HCT116 (cell line): Measurements from ENCODE around the gene CIB4. TPM values are rescaled to one million over a fixed set of nuclear protein-coding genes. Genes with fewer than 3 reads are reported as not detected.

ENCODE experiments used
- ATAC-seq: fragments of 200-7000 bp; cut with Tn5 transposase; 2 replicates; pipeline ENCODE4 v1.9.1; 2020; ENCODE audit warnings: mild to moderate bottlenecking, moderate library complexity
- BruUV-seq: library from RNA; stranded (reverse); fragments of 400-500 nt; replicated peaks from 2 replicates; lab custom pipeline; 2021; lab: Mats Ljungman, UMichigan
- CTCF ChIA-PET: fragments of 300-600 bp; sonication (Branson Sonifier 250); formaldehyde crosslinking; loops from one replicate; lab custom pipeline; 2021; ENCODE audit warnings: antibody characterized with exemption; lab: Charles Lee
- POLR2A ChIA-PET: fragments of 300-600, 350-600 bp; sonication (Branson Sonifier 250); formaldehyde crosslinking; loops from one replicate; lab custom pipeline; 2021; ENCODE audit warnings: antibody characterized with exemption; lab: Charles Lee
- RAD21 ChIA-PET, 2 experiments: fragments of 300-600 bp; sonication (Branson Sonifier 250); formaldehyde crosslinking; loops; one replicate each; lab custom pipeline; 2023; ENCODE audit warnings: low total read pairs in 2 of 2; ENCODE audit not compliant: uncharacterized antibody in 2 of 2, unreplicated experiment in 2 of 2, low non-redundant PET in 1 of 2; lab: Charles Lee
- DNase-seq: peaks from one replicate; pipeline ENCODE4 v3.0.0-alpha.2; 2010; ENCODE audit warnings: low read depth, low spot score
- H2AFZ ChIP-seq: fragments of 200-600 bp; shearing (Covaris generic), sonication (generic); 2 replicates; pipeline ENCODE4 v1.6.1; 2017; ENCODE audit warnings: low read depth, mixed run types, mixed read lengths, antibody characterized with exemption, low read length; ENCODE audit not compliant: poor library complexity, severe bottlenecking
- H3K27ac ChIP-seq: 2 replicates; pipeline ENCODE4 v1.5.1; 2012; ENCODE audit warnings: low read depth, low read length
- H3K27me3 ChIP-seq: fragments of 200-600 bp; sonication (generic); 2 replicates; pipeline ENCODE4 v1.6.1; 2016; ENCODE audit warnings: mixed run types, low read length, mixed read lengths; ENCODE audit not compliant: insufficient read depth
- H3K36me3 ChIP-seq, 2 experiments: fragments of 200-500 bp in 1 of 2; fragments of 200-600 bp in 1 of 2; sonication (Bioruptor generic) in 1 of 2; sonication (generic) in 1 of 2; 2 replicates each; pipeline versions ENCODE4 v1.5.1 to v1.6.1; 2014 to 2016; ENCODE audit warnings: low read length in 2 of 2, inconsistent platforms in 1 of 2, mixed read lengths in 1 of 2, mixed run types in 1 of 2; ENCODE audit not compliant: insufficient read depth in 2 of 2, control insufficient read depth in 1 of 2
- H3K4me1 ChIP-seq, 2 experiments: fragments of 200-600 bp in 1 of 2; sonication (generic) in 1 of 2; 2 replicates each; pipeline versions ENCODE4 v1.5.1 to v1.6.1; 2012 to 2017; ENCODE audit warnings: low read length in 2 of 2, inconsistent platforms in 1 of 2, mild to moderate bottlenecking in 1 of 2, mixed read lengths in 1 of 2, mixed run types in 1 of 2, moderate library complexity in 1 of 2; ENCODE audit not compliant: insufficient read depth in 2 of 2, control insufficient read depth in 1 of 2
- H3K4me2 ChIP-seq: fragments of 200-600 bp; sonication (generic); 2 replicates; pipeline ENCODE4 v1.6.1; 2017; ENCODE audit warnings: mixed run types, low read length, mixed read lengths
- H3K4me3 ChIP-seq, 2 experiments: fragments of 200-600 bp in 1 of 2; sonication (generic) in 1 of 2; replicated peaks in 1 of 2; 2 replicates each; pipeline ENCODE4 v1.5.1; 2011 to 2016; ENCODE audit warnings: low read length in 2 of 2, control low read depth in 1 of 2, low read depth in 1 of 2, mild to moderate bottlenecking in 1 of 2, mixed read lengths in 1 of 2, mixed run types in 1 of 2
- H3K79me2 ChIP-seq: fragments of 200-600 bp; sonication (generic); 2 replicates; pipeline ENCODE4 v1.6.1; 2017; ENCODE audit warnings: mild to moderate bottlenecking, mixed run types, low read length, moderate library complexity, mixed read lengths; ENCODE audit not compliant: insufficient read depth
- H3K9ac ChIP-seq: fragments of 200-600 bp; sonication (generic); 2 replicates; pipeline ENCODE4 v1.6.1; 2016; ENCODE audit warnings: low read length, mixed read lengths
- H3K9me2 ChIP-seq: fragments of 200-600 bp; sonication (generic), shearing (Covaris generic); 2 replicates; pipeline ENCODE4 v1.6.1; 2017; ENCODE audit warnings: mixed run types, mild to moderate bottlenecking, moderate library complexity; ENCODE audit not compliant: insufficient read depth
- H3K9me3 ChIP-seq, 2 experiments: fragments of 200-500 bp in 1 of 2; fragments of 200-600 bp in 1 of 2; sonication (Bioruptor generic) in 1 of 2; sonication (generic) in 1 of 2; 2 replicates each; pipeline ENCODE4 v1.6.1; 2014 to 2017; ENCODE audit warnings: low read length in 2 of 2, mixed read lengths in 2 of 2, inconsistent platforms in 1 of 2, low read depth in 1 of 2, mild to moderate bottlenecking in 1 of 2, mixed run types in 1 of 2, moderate library complexity in 1 of 2; ENCODE audit not compliant: control insufficient read depth in 1 of 2, insufficient read depth in 1 of 2
- H4K20me1 ChIP-seq: fragments of 200-600 bp; sonication (generic), shearing (Covaris generic); 2 replicates; pipeline ENCODE4 v1.6.1; 2017; ENCODE audit warnings: mixed run types, mild to moderate bottlenecking, moderate library complexity; ENCODE audit not compliant: insufficient read depth
- CBX3 ChIP-seq: IDR thresholded peaks from 2 replicates; pipeline ENCODE4 v1.6.1; 2012; ENCODE audit warnings: low read depth
- CEBPB ChIP-seq: IDR thresholded peaks from 2 replicates; pipeline ENCODE4 v1.6.1; 2012; ENCODE audit warnings: low read depth
- EZH2 ChIP-seq: fragments of 200-600 bp; sonication (generic); IDR thresholded peaks from 2 replicates; pipeline ENCODE4 v1.6.1; 2017; ENCODE audit warnings: antibody characterized with exemption, mixed run types
- RAD21 ChIP-seq: IDR thresholded peaks from 2 replicates; pipeline ENCODE4 v1.6.1; 2012; ENCODE audit warnings: low read depth, mild to moderate bottlenecking
- SP1 ChIP-seq: IDR thresholded peaks from 2 replicates; pipeline ENCODE4 v1.6.1; 2012; ENCODE audit warnings: low read depth
- SRF ChIP-seq: IDR thresholded peaks from 2 replicates; pipeline ENCODE4 v1.6.1; 2012; ENCODE audit warnings: low read depth
- ZFX ChIP-seq: fragments of 450-650 bp; IDR thresholded peaks from 2 replicates; pipeline ENCODE4 v1.6.1; 2017
- intact Hi-C: fragments of 100-400 bp; cut with micrococcal nuclease; formaldehyde crosslinking; loops from 2 replicates; pipeline ENCODE4 v1.10.0; 2022
- total RNA-seq: library from RNA; stranded (reverse); gene quantifications from one replicate; pipeline ENCODE4 v1.2.1, GENCODE V29; 2021; ENCODE audit not compliant: unreplicated experiment
- TF ChIP-seq, protein P1 (sequence below), 3 experiments: fragments of 200-600 bp in 1 of 3; sonication (generic) in 1 of 3; IDR thresholded peaks in 2 of 3; conservative IDR thresholded peaks in 1 of 3; 2 replicates each; pipeline ENCODE4 v1.5.1; 2012 to 2017; ENCODE audit warnings: low read depth in 2 of 3, low read length in 2 of 3, antibody characterized with exemption in 1 of 3, borderline replicate concordance in 1 of 3, control low read depth in 1 of 3, mild to moderate bottlenecking in 1 of 3, mixed read lengths in 1 of 3, mixed run types in 1 of 3, moderate library complexity in 1 of 3; ENCODE audit not compliant: insufficient read depth in 1 of 3
- TF ChIP-seq, protein P2 (sequence below): IDR thresholded peaks from 2 replicates; pipeline ENCODE4 v1.6.1; 2012

Gene CIB4
- total RNA-seq, 1 experiment from 2014 or later = not detected

DNA sequence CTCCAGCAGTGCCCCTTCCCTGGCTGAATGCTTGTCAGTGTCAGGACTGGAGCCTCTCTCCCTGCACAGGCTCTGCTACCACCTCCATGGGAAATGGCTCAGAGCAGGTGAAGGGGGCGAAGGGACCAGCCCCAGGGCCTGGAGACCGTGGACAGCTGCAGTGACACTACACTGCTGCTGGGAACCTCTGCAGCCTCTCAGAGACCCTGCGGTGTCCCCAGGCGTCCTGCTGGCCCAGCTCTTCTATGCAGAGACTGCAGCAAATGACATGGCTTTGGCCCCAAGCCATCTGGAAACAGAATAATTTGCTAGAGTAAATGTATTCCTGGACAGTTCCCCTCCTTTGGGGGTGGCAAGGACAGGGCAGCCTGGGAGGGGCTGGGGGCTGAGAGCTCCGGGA lies 53.2 kb downstream of the CIB4 start (continued):
- TF ChIP-seq, protein P1, sequence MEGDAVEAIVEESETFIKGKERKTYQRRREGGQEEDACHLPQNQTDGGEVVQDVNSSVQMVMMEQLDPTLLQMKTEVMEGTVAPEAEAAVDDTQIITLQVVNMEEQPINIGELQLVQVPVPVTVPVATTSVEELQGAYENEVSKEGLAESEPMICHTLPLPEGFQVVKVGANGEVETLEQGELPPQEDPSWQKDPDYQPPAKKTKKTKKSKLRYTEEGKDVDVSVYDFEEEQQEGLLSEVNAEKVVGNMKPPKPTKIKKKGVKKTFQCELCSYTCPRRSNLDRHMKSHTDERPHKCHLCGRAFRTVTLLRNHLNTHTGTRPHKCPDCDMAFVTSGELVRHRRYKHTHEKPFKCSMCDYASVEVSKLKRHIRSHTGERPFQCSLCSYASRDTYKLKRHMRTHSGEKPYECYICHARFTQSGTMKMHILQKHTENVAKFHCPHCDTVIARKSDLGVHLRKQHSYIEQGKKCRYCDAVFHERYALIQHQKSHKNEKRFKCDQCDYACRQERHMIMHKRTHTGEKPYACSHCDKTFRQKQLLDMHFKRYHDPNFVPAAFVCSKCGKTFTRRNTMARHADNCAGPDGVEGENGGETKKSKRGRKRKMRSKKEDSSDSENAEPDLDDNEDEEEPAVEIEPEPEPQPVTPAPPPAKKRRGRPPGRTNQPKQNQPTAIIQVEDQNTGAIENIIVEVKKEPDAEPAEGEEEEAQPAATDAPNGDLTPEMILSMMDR (IDR thresholded peaks at IDR 0.05 in 2 of 3, conservative IDR thresholded peaks at IDR 0.05 in 1 of 3; ENCODE audit: borderline replicate concordance in 1 of 3, insufficient read depth in 1 of 3, low read depth in 2 of 3, low read length in 2 of 3) = no peak
- TF ChIP-seq, all 23 proteins: peak for 0

DNA sequence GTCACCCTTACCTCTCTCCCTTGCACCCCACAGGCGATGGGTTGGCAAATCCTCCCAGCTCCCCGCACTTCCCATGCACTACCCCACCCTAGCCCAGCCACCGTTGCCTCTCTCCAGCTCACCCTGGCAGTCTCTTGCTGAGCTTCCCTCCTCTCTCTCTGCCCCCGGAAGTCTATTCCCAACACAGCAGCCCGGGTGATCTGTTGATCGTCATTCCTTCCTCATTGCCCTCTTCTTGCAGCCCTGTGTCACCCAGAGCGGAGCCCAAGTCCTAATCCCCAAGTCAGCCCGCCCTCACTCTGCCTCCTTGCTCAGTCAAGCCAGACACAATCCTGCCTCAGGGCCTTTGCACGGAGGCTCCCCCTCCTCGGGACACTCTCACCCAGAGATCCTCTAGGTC lies 55.2 kb downstream of the CIB4 start:
- no peaks in the 10 kb centered on the region for H3K9me2 ChIP-seq
- H2AFZ ChIP-seq = no peak overlapping the region
- H3K9me3 ChIP-seq = no peaks in the 10 kb centered on the region
- ChIA-PET RAD21 (no interaction called here), POLR2A (no interaction called here), CTCF (interaction anchor here (0.7 kb wide), 1 partner anchor 9 kb away, joined by 3 read pairs; no protein-coding TSS in a partner anchor)
- no TSS peak for BruUV-seq
- intact Hi-C loops = no loop called here
- no peak overlapping the region for H3K9ac ChIP-seq
- H4K20me1 ChIP-seq = no peaks in the 10 kb centered on the region
- no peak overlapping the region for H3K4me3 ChIP-seq
- no peaks in the 10 kb centered on the region for H3K36me3 ChIP-seq
- DNase-seq = no peak
- H3K79me2 ChIP-seq = no peaks in the 10 kb centered on the region
- peaks cover 31% of the 10 kb centered on the region for H3K27me3 ChIP-seq
- TF ChIP-seq, protein P2, sequence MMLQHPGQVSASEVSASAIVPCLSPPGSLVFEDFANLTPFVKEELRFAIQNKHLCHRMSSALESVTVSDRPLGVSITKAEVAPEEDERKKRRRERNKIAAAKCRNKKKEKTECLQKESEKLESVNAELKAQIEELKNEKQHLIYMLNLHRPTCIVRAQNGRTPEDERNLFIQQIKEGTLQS = no peak
- TF ChIP-seq SRF (no peak), SP1 (no peak), CBX3 (no peak), CEBPB (no peak), RAD21 (no peak), EZH2 (no peak), ZFX (no peak)
- H3K4me1 ChIP-seq = no peaks in the 10 kb centered on the region
- no peak overlapping the region for H3K27ac ChIP-seq
- no peak overlapping the region for H3K4me2 ChIP-seq
- ATAC-seq = no peak
